ENCODE results near the gene RAD51C.
"Not testable (repeated sequence)": the region's sequence is repeated elsewhere in the genome, so short reads cannot be mapped to it uniquely, and the experiment has no call there.

Gene RAD51C

GRCh38 chr17:58747674-58748073 lies 55.3 kb downstream of the RAD51C start:
- no peak for DNase-seq

- DNase-seq, result not testable (repeated sequence)
Observed at GRCh38 chr17:58749627-58750026, 57.2 kb downstream of the RAD51C start.

DNA sequence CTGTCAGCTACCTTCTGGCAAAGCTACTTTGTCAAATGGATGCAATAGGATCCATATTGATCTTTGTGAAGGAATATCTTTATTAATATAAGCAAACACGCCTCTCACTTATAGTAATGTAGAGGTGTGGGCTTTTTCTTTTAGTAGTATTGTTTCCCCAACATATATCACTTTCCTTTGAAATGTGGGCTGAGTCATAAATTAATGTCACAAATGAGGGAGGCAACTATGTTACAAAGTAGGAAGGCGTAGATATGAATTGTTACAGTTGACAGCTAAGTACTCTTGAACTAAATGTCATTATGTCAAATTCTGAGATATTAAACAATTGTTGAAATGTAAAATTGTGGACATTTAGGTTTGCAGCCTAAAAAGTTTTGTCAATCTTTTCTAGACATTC lies 60.6 kb downstream of the RAD51C start:
- DNase-seq, result no peak

GRCh38 chr17:58755269-58755576 lies 62.8 kb downstream of the RAD51C start:
- no peak for DNase-seq

GRCh38 chr17:58755577-58756245 lies 63.3 kb downstream of the RAD51C start, which contains the start of gene PPM1E:
PPM1E (plus strand) TSS chr17:58755854.
- DNase-seq, result peak; percentile 70

- peak; percentile 13 for DNase-seq
Observed at GRCh38 chr17:58756246-58757161, 64.1 kb downstream of the RAD51C start.

GRCh38 chr17:58757162-58757613 lies 64.8 kb downstream of the RAD51C start:
- no peak for DNase-seq

DNA sequence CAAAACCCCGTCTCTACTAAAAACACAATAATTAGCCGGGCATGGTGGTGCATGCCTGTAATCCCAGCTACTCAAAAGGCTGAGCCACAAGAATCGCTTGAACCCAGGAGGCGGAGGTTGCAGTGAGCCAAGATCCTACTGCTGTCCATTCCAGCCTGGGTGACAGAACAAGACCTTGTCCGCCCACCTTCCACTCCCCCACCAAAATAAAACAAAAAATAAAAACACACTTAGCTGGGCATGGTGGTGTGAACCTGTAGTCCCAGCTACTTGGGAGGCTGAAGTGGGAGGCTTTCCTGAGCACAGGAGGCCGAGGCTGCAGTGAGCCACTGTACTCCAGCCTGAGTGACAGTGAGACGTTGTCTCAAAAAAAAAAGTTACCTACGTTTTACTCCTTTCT lies 66.5 kb downstream of the RAD51C start:
- no peak for DNase-seq

GRCh38 chr17:58759522-58759921 lies 67.1 kb downstream of the RAD51C start:
- DNase-seq, result no peak

- no peak for DNase-seq
Observed at GRCh38 chr17:58760248-58760647, 67.8 kb downstream of the RAD51C start.

DNA sequence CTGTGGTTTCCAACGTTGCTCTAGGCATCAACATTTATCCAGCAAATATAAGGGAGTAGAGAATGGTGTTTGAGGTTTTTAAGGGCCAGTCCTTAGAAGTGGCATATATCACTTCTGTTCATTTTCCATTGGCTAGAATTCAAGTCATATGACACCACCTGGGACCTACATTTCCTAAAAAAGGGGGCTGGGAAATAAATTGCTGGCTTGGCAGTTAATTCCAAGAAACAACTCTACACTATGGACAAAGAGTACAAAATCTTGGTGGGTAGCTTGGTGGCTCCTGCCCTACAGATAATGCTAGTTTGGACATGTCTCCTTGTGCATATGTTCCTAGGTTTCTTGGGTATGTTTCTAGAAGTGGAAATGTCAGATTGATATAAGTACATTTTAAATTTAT lies 70.9 kb downstream of the RAD51C start:
- no peak for DNase-seq

DNA sequence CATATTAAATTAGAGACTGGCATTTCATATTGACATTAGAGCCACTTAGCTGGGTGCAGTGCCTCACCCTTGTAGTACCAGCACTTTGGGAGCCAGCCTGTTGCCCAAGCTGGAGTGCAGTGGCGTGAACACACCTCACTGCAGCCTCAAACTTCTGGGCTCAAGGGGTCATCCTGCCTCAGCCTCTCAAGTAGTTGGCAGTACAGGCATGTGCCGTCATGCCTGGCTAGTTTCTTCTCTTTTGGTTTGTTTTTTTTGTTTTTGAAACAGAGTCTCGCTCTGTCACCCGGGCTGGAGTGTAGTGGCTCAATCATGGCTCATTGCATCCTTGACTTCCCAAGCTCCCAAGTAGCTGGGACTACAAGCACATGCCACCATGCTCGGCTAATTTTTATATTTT lies 72.0 kb downstream of the RAD51C start:
- no peak for DNase-seq

DNA sequence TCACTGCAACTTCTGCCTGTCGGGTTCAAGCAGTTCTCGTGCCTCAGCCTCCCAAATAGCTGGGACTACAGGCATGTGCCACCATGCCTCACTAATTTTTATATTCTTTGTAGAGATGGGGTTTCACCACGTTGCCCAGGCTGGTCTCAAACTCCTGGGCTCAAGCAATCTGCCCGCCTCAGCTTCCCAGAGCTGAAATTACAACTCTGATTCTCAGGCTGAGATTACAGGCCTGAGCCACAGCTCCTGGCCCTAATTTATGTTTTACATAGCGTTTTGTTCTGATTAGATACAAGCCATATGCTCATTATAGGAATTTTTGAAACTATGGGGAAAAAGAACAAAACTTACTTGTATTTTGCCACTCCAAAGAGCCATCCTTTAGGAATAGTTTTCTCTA lies 86.1 kb downstream of the RAD51C start:
- DNase-seq, result not testable (repeated sequence)

DNA sequence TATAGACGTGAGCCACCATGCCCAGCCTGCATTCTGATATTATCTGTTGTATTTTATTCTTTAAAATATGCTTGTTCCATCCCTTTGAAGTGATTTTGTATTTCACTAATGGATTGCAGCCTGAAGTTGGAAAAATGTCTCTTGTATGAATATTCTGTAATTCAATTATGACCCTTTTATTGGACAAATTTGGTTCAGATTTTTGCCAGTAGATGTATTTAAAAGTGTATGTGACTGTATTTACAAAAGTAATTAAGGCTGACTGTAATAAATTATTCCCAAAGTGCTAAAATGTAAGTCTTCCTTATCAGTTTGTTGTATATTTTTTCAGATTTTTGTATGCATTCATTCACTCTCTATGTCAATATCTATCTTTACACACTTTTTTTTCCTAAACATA lies 87.0 kb downstream of the RAD51C start:
- no peak for DNase-seq

DNA sequence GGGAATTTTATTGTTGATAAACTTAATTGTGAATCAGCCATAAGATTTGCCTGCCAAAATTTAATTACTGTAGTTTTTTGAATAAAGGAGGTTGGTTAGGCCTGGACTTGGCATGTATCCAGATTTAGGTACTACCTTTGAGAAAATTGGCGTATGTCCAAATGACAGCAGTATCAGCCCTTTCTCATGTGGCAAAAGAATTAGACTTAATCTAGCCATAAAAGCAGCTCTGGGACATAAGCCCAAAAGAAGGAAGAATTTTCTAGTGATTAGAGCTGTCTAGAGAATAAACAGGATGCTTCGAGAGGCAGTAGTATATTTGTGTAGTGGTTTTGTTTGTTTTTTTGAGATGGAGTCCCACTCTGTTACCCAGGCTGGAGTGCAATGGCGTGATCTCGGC lies 91.0 kb downstream of the RAD51C start:
- no peak for DNase-seq

DNA sequence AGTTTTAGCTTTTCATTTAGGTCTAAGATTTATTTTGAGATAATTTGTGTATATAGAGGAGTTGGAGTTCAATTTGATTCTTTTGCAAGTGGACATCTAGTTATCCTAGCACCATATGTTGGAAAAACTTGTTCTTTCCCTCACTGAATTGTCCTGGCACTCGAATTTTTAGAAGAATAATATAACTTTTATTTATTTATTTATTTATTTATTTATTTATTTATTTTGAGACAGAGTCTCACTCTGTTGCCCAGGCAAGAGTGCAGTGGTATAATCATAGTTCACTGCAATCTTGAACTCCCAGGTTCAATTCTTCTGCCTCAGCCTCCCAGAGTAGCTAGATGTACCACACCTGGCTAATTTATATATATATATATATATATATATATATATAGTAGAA lies 92.7 kb downstream of the RAD51C start:
- no peak for DNase-seq

All from activated CD4-positive, alpha-beta T cell treated with anti-CD3 and anti-CD28 coated beads, Interleukin-2, Interleukin-6, amounts not matched to agents 100 ng/mL and 50 ng/mL, durations not matched to agents 16 hours and 8 hours (primary cell).